HepG2 (cell line): ENCODE measurements around the gene HEXIM1. TPM values are rescaled to one million over a fixed set of nuclear protein-coding genes. Genes with fewer than 3 reads are reported as not detected.

Source experiments
- ATF1 ChIP-seq: IDR thresholded peaks from 2 replicates; pipeline ENCODE4 v1.6.1; 2016; ENCODE audit warnings: mild to moderate bottlenecking, control low read depth
- DMAP1 ChIP-seq: IDR thresholded peaks from 2 replicates; pipeline ENCODE4 v1.6.1; 2016
- SIN3B ChIP-seq: fragments of 150-350 bp; IDR thresholded peaks from 2 replicates; pipeline ENCODE4 v1.6.1; 2014; ENCODE audit warnings: low read length
- ZNF24 ChIP-seq: fragments of 450-650 bp; IDR thresholded peaks from 2 replicates; pipeline ENCODE4 v1.6.1; 2017; ENCODE audit warnings: antibody characterized with exemption, mild to moderate bottlenecking
- ZNF446 ChIP-seq: sonication (generic); formaldehyde crosslinking; IDR thresholded peaks from 2 replicates; pipeline ENCODE4 v1.5.0; 2020; ENCODE audit warnings: mild to moderate bottlenecking, missing genetic modification reagents
- ZNF468 ChIP-seq: sonication (generic); formaldehyde crosslinking; IDR thresholded peaks from 2 replicates; pipeline ENCODE4 v1.8.0; 2022; ENCODE audit warnings: mild to moderate bottlenecking, moderate library complexity, missing genetic modification reagents
- ZNF615 ChIP-seq: sonication (generic); formaldehyde crosslinking; IDR thresholded peaks from 2 replicates; pipeline ENCODE4 v1.5.0; 2020; ENCODE audit warnings: mild to moderate bottlenecking, missing genetic modification reagents, borderline replicate concordance
- ZNF674 ChIP-seq: sonication (generic); formaldehyde crosslinking; IDR thresholded peaks from 2 replicates; pipeline ENCODE4 v1.5.0; 2020; ENCODE audit warnings: low read depth, mild to moderate bottlenecking, missing genetic modification reagents
- ZNF737 ChIP-seq: sonication (generic); formaldehyde crosslinking; IDR thresholded peaks from 2 replicates; pipeline ENCODE4 v1.5.0; 2020; ENCODE audit warnings: missing genetic modification reagents, mild to moderate bottlenecking, borderline replicate concordance
- polyA plus RNA-seq, 8 experiments: library from polyadenylated mRNA; depleted of rRNA in 3 of 8; stranded (reverse) in 7 of 8; unstranded in 1 of 8; fragments of >200 nt; fragmentation: Illumina TruSeq in 4 of 8; extraction: Trizol in 4 of 8; gene quantifications; 2 replicates each; pipeline versions ENCODE4 v1.2.1 to v1.2.3, GENCODE V29; 2011 to 2016; ENCODE audit warnings: low read depth in 4 of 8, missing spikeins in 1 of 8, mixed read lengths in 1 of 8; ENCODE audit not compliant: insufficient read depth in 1 of 8
- total RNA-seq, 5 experiments: library from RNA; depleted of rRNA; stranded (reverse); fragments of >200 nt; fragmentation: Illumina TruSeq; extraction: Trizol; gene quantifications; 2 replicates each; pipeline ENCODE4 v1.2.3, GENCODE V29; 2016; ENCODE audit warnings: low read depth in 1 of 5
- TF ChIP-seq, protein P1 (sequence below): sonication (generic); formaldehyde crosslinking; IDR thresholded peaks from 2 replicates; pipeline ENCODE4 v1.5.0; 2020; ENCODE audit warnings: missing genetic modification reagents, mild to moderate bottlenecking, borderline replicate concordance
- TF ChIP-seq, protein P2 (sequence below): IDR thresholded peaks from 2 replicates; pipeline ENCODE4 v1.6.1; 2012; ENCODE audit warnings: low read length, improper control_type of control experiment
- TF ChIP-seq, protein P3 (sequence below): sonication (generic); formaldehyde crosslinking; IDR thresholded peaks from 2 replicates; pipeline ENCODE4 v1.5.1; 2020; ENCODE audit warnings: mild to moderate bottlenecking, missing genetic modification reagents, moderate library complexity
- TF ChIP-seq, protein P4 (sequence below): sonication (generic); formaldehyde crosslinking; IDR thresholded peaks from 2 replicates; pipeline ENCODE4 v1.8.1; 2023; ENCODE audit warnings: mild to moderate bottlenecking, inconsistent platforms, moderate library complexity, missing genetic modification reagents, borderline replicate concordance
- TF ChIP-seq, protein P5 (sequence below): sonication (generic); formaldehyde crosslinking; IDR thresholded peaks from 2 replicates; pipeline ENCODE4 v1.5.0; 2020; ENCODE audit warnings: mild to moderate bottlenecking, missing genetic modification reagents, borderline replicate concordance

Gene HEXIM1
- total and polyA plus RNA-seq, 2 of the 13 experiments (the other 11 are each of a cell fraction or from before 2014, with no cell fraction given): 10.5 to 16.6 TPM

DNA sequence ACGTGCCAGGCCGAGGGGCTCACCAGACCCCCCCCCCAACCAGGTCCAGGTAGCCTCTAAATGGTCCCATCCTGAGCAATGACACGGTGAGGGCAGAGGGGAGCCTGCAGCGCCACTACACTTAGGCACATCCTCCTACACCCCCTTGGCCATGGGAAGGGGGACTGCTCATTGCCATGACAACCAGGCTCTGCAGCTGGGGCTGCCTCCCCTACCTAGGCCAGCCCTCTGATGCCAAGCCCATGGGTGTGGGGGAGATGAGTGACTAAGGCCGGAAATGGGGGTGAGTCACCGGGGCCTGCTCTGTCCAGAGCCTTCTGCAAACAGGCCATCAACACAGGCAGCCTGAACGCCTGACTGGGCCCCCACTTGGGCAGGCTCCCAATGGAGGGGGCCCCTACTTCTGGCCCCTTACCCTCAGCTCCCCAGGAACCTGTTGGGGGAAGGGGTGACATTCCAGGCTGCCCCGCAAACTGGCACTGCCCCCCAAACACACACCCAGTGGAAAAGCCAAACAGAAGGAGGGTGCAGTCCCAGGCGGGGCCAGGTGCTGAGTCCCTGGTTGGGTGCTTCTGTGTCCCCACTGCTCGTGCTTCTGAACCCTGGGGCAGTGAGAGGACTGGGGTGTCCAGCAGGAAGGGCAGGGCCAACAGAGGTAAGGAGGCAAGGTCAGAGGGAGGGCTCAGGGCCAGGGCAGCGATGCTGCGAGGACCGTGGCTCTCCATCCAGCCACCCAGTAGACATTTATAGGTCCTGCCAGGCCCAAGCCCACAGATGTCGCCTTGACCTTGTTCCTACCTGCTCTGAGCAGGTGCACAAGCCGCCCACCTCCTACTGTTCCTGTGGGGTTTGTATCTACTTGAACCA, 24.1 kb upstream of the HEXIM1 start (continued):
- TF ChIP-seq ZNF737 (CRISPR knock-in tag): no peak
- TF ChIP-seq, protein P1, sequence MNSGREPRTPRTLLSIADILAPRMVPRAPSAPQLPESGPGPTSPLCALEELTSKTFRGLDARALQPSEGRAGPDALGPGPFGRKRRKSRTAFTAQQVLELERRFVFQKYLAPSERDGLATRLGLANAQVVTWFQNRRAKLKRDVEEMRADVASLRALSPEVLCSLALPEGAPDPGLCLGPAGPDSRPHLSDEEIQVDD (CRISPR knock-in tag): 0 out of 2 replicates have a peak, but pooled peaks have one; percentile 24
- TF ChIP-seq, protein P2, sequence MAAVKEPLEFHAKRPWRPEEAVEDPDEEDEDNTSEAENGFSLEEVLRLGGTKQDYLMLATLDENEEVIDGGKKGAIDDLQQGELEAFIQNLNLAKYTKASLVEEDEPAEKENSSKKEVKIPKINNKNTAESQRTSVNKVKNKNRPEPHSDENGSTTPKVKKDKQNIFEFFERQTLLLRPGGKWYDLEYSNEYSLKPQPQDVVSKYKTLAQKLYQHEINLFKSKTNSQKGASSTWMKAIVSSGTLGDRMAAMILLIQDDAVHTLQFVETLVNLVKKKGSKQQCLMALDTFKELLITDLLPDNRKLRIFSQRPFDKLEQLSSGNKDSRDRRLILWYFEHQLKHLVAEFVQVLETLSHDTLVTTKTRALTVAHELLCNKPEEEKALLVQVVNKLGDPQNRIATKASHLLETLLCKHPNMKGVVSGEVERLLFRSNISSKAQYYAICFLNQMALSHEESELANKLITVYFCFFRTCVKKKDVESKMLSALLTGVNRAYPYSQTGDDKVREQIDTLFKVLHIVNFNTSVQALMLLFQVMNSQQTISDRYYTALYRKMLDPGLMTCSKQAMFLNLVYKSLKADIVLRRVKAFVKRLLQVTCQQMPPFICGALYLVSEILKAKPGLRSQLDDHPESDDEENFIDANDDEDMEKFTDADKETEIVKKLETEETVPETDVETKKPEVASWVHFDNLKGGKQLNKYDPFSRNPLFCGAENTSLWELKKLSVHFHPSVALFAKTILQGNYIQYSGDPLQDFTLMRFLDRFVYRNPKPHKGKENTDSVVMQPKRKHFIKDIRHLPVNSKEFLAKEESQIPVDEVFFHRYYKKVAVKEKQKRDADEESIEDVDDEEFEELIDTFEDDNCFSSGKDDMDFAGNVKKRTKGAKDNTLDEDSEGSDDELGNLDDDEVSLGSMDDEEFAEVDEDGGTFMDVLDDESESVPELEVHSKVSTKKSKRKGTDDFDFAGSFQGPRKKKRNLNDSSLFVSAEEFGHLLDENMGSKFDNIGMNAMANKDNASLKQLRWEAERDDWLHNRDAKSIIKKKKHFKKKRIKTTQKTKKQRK: no peak
- TF ChIP-seq, protein P3, sequence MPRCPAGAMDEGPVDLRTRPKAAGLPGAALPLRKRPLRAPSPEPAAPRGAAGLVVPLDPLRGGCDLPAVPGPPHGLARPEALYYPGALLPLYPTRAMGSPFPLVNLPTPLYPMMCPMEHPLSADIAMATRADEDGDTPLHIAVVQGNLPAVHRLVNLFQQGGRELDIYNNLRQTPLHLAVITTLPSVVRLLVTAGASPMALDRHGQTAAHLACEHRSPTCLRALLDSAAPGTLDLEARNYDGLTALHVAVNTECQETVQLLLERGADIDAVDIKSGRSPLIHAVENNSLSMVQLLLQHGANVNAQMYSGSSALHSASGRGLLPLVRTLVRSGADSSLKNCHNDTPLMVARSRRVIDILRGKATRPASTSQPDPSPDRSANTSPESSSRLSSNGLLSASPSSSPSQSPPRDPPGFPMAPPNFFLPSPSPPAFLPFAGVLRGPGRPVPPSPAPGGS (CRISPR knock-in tag): peak; percentile 76
- TF ChIP-seq ZNF468 (CRISPR knock-in tag): no peak
- 0 out of 2 replicates have a peak, but pooled peaks have one; percentile 29 for TF ChIP-seq DMAP1
- 0 out of 2 replicates have a peak, but pooled peaks have one; percentile 19 for TF ChIP-seq SIN3B
- TF ChIP-seq ZNF615 (CRISPR knock-in tag): no peak
- no peak for TF ChIP-seq ZNF446 (CRISPR knock-in tag)
- TF ChIP-seq, protein P4, sequence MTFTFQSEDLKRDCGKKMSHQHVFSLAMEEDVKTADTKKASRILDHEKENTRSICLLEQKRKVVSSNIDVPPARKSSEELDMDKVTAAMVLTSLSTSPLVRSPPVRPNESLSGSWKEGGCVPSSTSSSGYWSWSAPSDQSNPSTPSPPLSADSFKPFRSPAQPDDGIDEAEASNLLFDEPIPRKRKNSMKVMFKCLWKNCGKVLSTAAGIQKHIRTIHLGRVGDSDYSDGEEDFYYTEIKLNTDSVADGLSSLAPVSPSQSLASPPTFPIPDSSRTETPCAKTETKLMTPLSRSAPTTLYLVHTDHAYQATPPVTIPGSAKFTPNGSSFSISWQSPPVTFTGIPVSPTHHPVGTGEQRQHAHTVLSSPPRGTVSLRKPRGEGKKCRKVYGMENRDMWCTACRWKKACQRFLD (CRISPR knock-in tag): no peak
- TF ChIP-seq, protein P5, sequence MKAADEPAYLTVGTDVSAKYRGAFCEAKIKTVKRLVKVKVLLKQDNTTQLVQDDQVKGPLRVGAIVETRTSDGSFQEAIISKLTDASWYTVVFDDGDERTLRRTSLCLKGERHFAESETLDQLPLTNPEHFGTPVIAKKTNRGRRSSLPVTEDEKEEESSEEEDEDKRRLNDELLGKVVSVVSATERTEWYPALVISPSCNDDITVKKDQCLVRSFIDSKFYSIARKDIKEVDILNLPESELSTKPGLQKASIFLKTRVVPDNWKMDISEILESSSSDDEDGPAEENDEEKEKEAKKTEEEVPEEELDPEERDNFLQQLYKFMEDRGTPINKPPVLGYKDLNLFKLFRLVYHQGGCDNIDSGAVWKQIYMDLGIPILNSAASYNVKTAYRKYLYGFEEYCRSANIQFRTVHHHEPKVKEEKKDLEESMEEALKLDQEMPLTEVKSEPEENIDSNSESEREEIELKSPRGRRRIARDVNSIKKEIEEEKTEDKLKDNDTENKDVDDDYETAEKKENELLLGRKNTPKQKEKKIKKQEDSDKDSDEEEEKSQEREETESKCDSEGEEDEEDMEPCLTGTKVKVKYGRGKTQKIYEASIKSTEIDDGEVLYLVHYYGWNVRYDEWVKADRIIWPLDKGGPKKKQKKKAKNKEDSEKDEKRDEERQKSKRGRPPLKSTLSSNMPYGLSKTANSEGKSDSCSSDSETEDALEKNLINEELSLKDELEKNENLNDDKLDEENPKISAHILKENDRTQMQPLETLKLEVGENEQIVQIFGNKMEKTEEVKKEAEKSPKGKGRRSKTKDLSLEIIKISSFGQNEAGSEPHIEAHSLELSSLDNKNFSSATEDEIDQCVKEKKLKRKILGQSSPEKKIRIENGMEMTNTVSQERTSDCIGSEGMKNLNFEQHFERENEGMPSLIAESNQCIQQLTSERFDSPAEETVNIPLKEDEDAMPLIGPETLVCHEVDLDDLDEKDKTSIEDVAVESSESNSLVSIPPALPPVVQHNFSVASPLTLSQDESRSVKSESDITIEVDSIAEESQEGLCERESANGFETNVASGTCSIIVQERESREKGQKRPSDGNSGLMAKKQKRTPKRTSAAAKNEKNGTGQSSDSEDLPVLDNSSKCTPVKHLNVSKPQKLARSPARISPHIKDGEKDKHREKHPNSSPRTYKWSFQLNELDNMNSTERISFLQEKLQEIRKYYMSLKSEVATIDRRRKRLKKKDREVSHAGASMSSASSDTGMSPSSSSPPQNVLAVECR (CRISPR knock-in tag): peak; percentile 2; the same call in 1 of the 2 replicates
- TF ChIP-seq ZNF24: no peak
- TF ChIP-seq ATF1 (CRISPR knock-in tag): no peak
- no peak for TF ChIP-seq ZNF674 (CRISPR knock-in tag)
